T-cell (primary cell): ENCODE results near the gene SLC39A9. TPM values are rescaled to one million over a fixed set of nuclear protein-coding genes. Genes with fewer than 3 reads are reported as not detected.
"Not testable (repeated sequence)": the region's sequence is repeated elsewhere in the genome, so short reads cannot be mapped to it uniquely, and the experiment has no call there.

Source experiments
- ATAC-seq, 4 experiments: fragments of 200-7000 bp in 3 of 4; fragments of 150-1000 bp in 1 of 4; cut with Tn5 transposase; replicated peaks in 1 of 4; 1 replicate in 3 of 4; 2 replicates in 1 of 4; pipeline ENCODE4 v1.10.0; 2021; ENCODE audit warnings: moderate library complexity in 3 of 4, mild to moderate bottlenecking in 2 of 4, moderate number of reproducible peaks in 1 of 4
- CTCF ChIA-PET, 2 donors: fragments of 300-600 bp; sonication (Branson Sonifier 250); formaldehyde crosslinking; loops; one replicate each; lab custom pipeline; 2022; ENCODE audit warnings: antibody characterized with exemption in 2 of 2; lab: Charles Lee
- POLR2A ChIA-PET, 2 donors: fragments of 300-600 bp; sonication (Branson Sonifier 250); formaldehyde crosslinking; loops; one replicate each; lab custom pipeline; 2022; ENCODE audit warnings: antibody characterized with exemption in 2 of 2; lab: Charles Lee
- DNase-seq, 35 experiments: peaks; one replicate each; pipeline versions ENCODE4 v3.0.0 to v3.0.0-alpha.2; 2013 to 2023
- H3K27ac ChIP-seq: one replicate; pipeline ENCODE4 v1.5.1; 2013; ENCODE audit warnings: low read length
- H3K27me3 ChIP-seq, 2 experiments: replicated peaks in 1 of 2; 1 replicate in 1 of 2; 2 replicates in 1 of 2; pipeline versions ENCODE4 v1.6.1 to v1.7.0; 2013; ENCODE audit warnings: low read length in 1 of 2, mixed read lengths in 1 of 2; ENCODE audit not compliant: control insufficient read depth in 2 of 2, insufficient read depth in 2 of 2; ENCODE audit errors: extremely low read depth in 1 of 2
- H3K36me3 ChIP-seq, 2 donors: 1 replicate in 1 of 2; 2 replicates in 1 of 2; pipeline versions ENCODE4 v1.6.1 to v1.7.0; 2013; ENCODE audit warnings: low read length in 1 of 2; ENCODE audit not compliant: control insufficient read depth in 2 of 2, insufficient read depth in 1 of 2; ENCODE audit errors: extremely low read depth in 1 of 2
- H3K4me1 ChIP-seq, 2 experiments: 1 replicate in 1 of 2; 2 replicates in 1 of 2; pipeline versions ENCODE4 v1.6.1 to v1.7.0; 2013; ENCODE audit warnings: low read length in 2 of 2, mixed read lengths in 1 of 2; ENCODE audit not compliant: insufficient read depth in 2 of 2, control insufficient read depth in 1 of 2; ENCODE audit errors: extremely low read depth in 1 of 2
- H3K4me3 ChIP-seq, 2 donors: 1 replicate in 1 of 2; 2 replicates in 1 of 2; pipeline versions ENCODE4 v1.5.1 to v1.7.0; 2013; ENCODE audit warnings: mild to moderate bottlenecking in 2 of 2, low read length in 1 of 2, moderate library complexity in 1 of 2; ENCODE audit not compliant: control insufficient read depth in 1 of 2; ENCODE audit errors: extremely low read depth in 1 of 2
- H3K9me3 ChIP-seq: 2 replicates; pipeline ENCODE4 v1.7.0; 2013
- H3K27ac Mint-ChIP-seq, 2 donors: one replicate each; pipeline ENCODE4 v1.8.0; 2020 to 2021; ENCODE audit warnings: mild to moderate bottlenecking in 2 of 2, mixed read lengths in 2 of 2
- H3K27me3 Mint-ChIP-seq, 2 donors: one replicate each; pipeline ENCODE4 v1.8.0; 2021 to 2022; ENCODE audit warnings: mixed read lengths in 2 of 2
- H3K36me3 Mint-ChIP-seq: one replicate; pipeline ENCODE4 v1.8.0; 2021; ENCODE audit warnings: mixed read lengths
- H3K4me1 Mint-ChIP-seq, 3 donors: one replicate each; pipeline ENCODE4 v1.8.0; 2020 to 2022; ENCODE audit warnings: mixed read lengths in 3 of 3, mild to moderate bottlenecking in 1 of 3
- H3K4me3 Mint-ChIP-seq, 3 donors: one replicate each; pipeline ENCODE4 v1.8.0; 2020 to 2022; ENCODE audit warnings: mild to moderate bottlenecking in 3 of 3, mixed read lengths in 3 of 3, moderate library complexity in 3 of 3
- H3K9me3 Mint-ChIP-seq, 3 donors: one replicate each; pipeline ENCODE4 v1.8.0; 2020 to 2022; ENCODE audit warnings: mixed read lengths in 3 of 3
- WGBS: methylation state at CpG from one replicate; pipeline ENCODE4 v1.1.5; 2013; ENCODE audit warnings: missing lambda C conversion rate; ENCODE audit not compliant: insufficient coverage; 5-methylcytosine and 5-hydroxymethylcytosine counted together
- total RNA-seq, 35 experiments: library from RNA in 6 of 35; stranded (reverse) in 6 of 35; fragments of 120-200 nt in 1 of 35; gene quantifications; one replicate each; pipeline versions ENCODE4 v1.2.1 to v1.2.4 and lab custom pipeline; 2013 to 2026

The SLC39A9 gene
- total RNA-seq, 5 donors from 2014 or later (not counting 1 experiment from before 2014, with no cell fraction given): 23.4 to 38.0 (median 33.0) TPM

DNA sequence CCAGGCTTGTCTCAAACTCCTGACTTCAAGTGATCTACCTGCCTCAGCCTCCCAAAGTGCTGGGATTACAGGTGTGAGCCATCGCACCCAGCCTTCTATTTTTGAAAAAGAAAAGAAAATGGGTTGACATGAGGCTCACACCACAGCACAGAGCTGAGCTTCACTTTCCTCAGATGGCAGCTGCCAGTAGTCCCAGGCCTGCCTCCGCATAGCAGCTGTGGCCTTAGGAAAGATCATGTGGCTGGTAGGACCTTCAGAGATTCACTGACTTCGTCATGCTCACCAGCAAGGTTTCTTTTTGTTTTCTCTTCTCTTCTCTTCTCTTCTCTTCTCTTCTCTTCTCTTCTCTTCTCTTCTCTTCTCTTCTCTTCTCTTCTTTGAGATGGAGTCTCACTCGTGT lies 99.8 kb downstream of the SLC39A9 start:
- H3K4me3 ChIP-seq, H3K27me3 Mint-ChIP-seq, POLR2A ChIA-PET, ATAC-seq, H3K27ac Mint-ChIP-seq, CTCF ChIA-PET, H3K4me1 Mint-ChIP-seq, H3K36me3 ChIP-seq, H3K27ac ChIP-seq, DNase-seq, H3K36me3 Mint-ChIP-seq, H3K9me3 Mint-ChIP-seq, H3K9me3 ChIP-seq, H3K4me3 Mint-ChIP-seq, H3K4me1 ChIP-seq: not testable (repeated sequence)
- H3K27me3 ChIP-seq: peaks cover 0 to 45% of the 10 kb centered on the region in 2 experiments
- WGBS: 90% methylated on average over 3 of the region's 4 CpGs

DNA sequence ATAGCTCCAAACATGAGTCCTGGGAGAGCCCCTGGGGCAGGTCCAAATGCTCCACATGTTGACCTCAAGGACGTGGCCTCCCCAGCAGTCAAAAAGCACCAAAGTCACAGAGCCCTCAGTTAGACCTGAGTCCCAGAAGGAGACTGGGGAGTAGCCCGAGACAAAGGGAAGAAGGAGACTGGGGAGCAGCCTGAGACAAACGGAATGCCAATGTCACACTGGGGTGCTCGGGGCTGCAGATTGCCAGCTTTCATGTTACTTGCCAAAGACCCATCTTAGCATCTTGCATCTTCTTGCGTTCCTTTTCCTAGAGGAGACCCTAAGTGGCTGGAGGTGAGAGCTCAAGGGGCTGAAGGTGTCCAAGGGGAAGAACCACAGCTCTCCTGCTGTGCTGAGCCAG lies 100.9 kb downstream of the SLC39A9 start:
- Mint-ChIP-seq H3K27me3 (peaks cover 8% of the 10 kb centered on the region in 2 donors), H3K9me3 (no peaks in the 10 kb centered on the region), H3K27ac (no peak overlapping the region), H3K4me3 (no peak overlapping the region), H3K36me3 (no peaks in the 10 kb centered on the region), H3K4me1 (no peaks in the 10 kb centered on the region)
- Histone ChIP-seq H3K4me1 (no peaks in the 10 kb centered on the region), H3K9me3 (no peaks in the 10 kb centered on the region), H3K4me3 (no peak overlapping the region), H3K27me3 (peaks cover 0 to 43% of the 10 kb centered on the region in 2 experiments), H3K36me3 (no peaks in the 10 kb centered on the region), H3K27ac (no peak overlapping the region)
- CTCF ChIA-PET: no interaction called here
- WGBS: 80% methylated on average over 4 of the region's 5 CpGs
- no peak for DNase-seq
- POLR2A ChIA-PET: no interaction called here
- ATAC-seq: no peak

GRCh38 chr14:69500096-69500495 lies 101.6 kb downstream of the SLC39A9 start:
- H3K27ac ChIP-seq: no peak overlapping the region
- H3K4me3 ChIP-seq: no peak overlapping the region
- CTCF ChIA-PET: no interaction called here
- no peak for ATAC-seq
- WGBS: no CpG with 5 or more reads among the region's 5 CpGs
- Mint-ChIP-seq H3K9me3 (no peaks in the 10 kb centered on the region), H3K27ac (no peak overlapping the region), H3K4me1 (no peaks in the 10 kb centered on the region), H3K27me3 (peaks cover 7 to 8% of the 10 kb centered on the region in 2 donors), H3K36me3 (no peaks in the 10 kb centered on the region), H3K4me3 (no peak overlapping the region)
- H3K9me3 ChIP-seq: no peaks in the 10 kb centered on the region
- H3K27me3 ChIP-seq: peaks cover 0 to 43% of the 10 kb centered on the region in 2 experiments
- POLR2A ChIA-PET: no interaction called here
- H3K36me3 ChIP-seq: no peaks in the 10 kb centered on the region
- DNase-seq: no peak
- H3K4me1 ChIP-seq: no peaks in the 10 kb centered on the region

DNA sequence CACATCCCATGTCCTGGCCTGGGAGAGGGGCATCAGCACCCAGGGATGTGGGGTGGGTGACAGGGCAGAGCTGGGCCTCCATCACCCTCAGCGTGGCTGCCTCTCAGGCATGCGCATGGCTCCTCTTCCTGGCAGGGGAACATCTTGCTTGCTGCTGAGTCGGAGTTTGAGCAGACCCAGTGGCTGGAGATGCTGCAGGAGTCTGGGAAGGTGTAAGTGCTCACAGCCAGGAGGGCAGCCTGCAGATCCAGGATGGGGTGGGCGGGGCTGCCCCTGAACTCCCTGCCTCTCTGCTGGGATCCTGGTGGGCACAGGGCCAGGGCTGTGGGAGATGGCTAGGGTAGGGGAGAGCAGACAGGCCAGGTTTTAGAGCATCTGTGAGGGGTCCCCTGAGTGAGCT lies 102.2 kb downstream of the SLC39A9 start:
- no peaks in the 10 kb centered on the region for H3K9me3 ChIP-seq
- Mint-ChIP-seq H3K27me3 (peaks cover 2 to 7% of the 10 kb centered on the region in 2 donors), H3K27ac (no peak overlapping the region), H3K4me3 (no peak overlapping the region), H3K36me3 (no peaks in the 10 kb centered on the region), H3K9me3 (no peaks in the 10 kb centered on the region), H3K4me1 (no peaks in the 10 kb centered on the region)
- H3K27ac ChIP-seq: no peak overlapping the region
- no peaks in the 10 kb centered on the region for H3K36me3 ChIP-seq
- H3K4me1 ChIP-seq: no peaks in the 10 kb centered on the region
- no peak overlapping the region for H3K4me3 ChIP-seq
- CTCF ChIA-PET: no interaction called here
- 79% methylated on average over 4 of the region's 4 CpGs for WGBS
- DNase-seq (no peak), ATAC-seq (no peak)
- peaks cover 0 to 43% of the 10 kb centered on the region in 2 experiments for H3K27me3 ChIP-seq
- POLR2A ChIA-PET: no interaction called here

DNA sequence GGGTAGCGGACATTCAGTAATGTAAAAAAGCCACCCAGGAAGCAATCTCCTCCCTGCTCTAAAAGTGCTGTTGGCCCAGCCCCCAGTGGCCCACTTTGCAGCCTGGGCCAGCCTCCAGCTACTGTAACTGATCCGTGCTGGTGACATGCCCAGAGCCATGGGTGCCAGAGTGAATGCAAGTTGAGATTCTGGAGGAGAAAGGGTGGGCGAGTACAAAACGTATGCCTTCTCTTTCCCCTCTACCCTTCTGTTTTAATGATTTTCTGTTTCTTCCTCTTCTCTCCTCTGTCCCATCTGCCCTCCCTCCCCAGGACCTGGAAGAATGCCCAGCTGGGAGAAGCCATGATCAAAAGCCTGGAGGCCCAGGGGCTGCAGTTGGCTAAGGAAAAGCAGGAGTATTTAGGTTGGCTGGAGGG lies 102.9 kb downstream of the SLC39A9 start:
- no peaks in the 10 kb centered on the region for H3K4me1 Mint-ChIP-seq
- Histone ChIP-seq H3K27me3 (peaks cover 0 to 40% of the 10 kb centered on the region in 2 experiments), H3K4me3 (no peak overlapping the region), H3K27ac (no peak overlapping the region), H3K36me3 (no peaks in the 10 kb centered on the region), H3K9me3 (no peaks in the 10 kb centered on the region), H3K4me1 (no peaks in the 10 kb centered on the region)
- ChIA-PET POLR2A (no interaction called here), CTCF (no interaction called here)
- DNase-seq (no peak), ATAC-seq (no peak)
- no peaks in the 10 kb centered on the region for H3K9me3 Mint-ChIP-seq
- 100% methylated on average over 1 of the region's 4 CpGs for WGBS
- H3K36me3 Mint-ChIP-seq: no peaks in the 10 kb centered on the region
- peaks cover 0 to 7% of the 10 kb centered on the region in 2 donors for H3K27me3 Mint-ChIP-seq
- H3K4me3 Mint-ChIP-seq: no peak overlapping the region
- H3K27ac Mint-ChIP-seq: no peak overlapping the region

DNA sequence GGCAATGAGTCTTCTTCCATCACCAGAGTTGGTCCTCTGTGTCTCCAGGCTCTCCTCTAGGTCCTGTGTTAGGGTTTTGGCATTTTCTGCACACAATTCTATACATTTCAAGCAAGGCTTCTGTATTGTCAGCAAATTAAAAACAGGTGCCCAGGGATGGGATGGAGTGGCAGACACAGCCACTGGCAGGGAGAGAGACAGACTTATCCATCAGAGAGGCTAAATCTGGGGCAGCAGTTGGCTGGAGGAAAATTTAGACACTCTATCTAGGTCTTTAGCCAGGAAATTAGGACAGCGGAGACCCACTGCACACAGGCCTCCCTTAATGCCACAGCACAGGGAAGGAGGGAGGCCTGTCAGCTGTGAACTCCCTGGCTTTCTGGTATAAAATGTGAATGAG lies 106.3 kb downstream of the SLC39A9 start:
- DNase-seq: no peak

More for the DNA sequence above, 106.3 kb downstream of the SLC39A9 start:
- no peak for ATAC-seq
- POLR2A ChIA-PET: no interaction called here
- H3K36me3 Mint-ChIP-seq: no peaks in the 10 kb centered on the region
- Histone ChIP-seq H3K9me3 (no peaks in the 10 kb centered on the region), H3K36me3 (no peaks in the 10 kb centered on the region), H3K4me3 (no peak overlapping the region), H3K27me3 (peaks cover 0 to 27% of the 10 kb centered on the region in 2 experiments), H3K4me1 (no peaks in the 10 kb centered on the region), H3K27ac (no peak overlapping the region)
- CTCF ChIA-PET: no interaction called here
- H3K4me3 Mint-ChIP-seq: no peak overlapping the region
- WGBS: 100% methylated on average over 1 of the region's 1 CpG
- H3K4me1 Mint-ChIP-seq: no peaks in the 10 kb centered on the region
- no peak overlapping the region for H3K27ac Mint-ChIP-seq
- H3K9me3 Mint-ChIP-seq: no peaks in the 10 kb centered on the region
- peaks cover 0 to 5% of the 10 kb centered on the region in 2 donors for H3K27me3 Mint-ChIP-seq
